OCI-LY3 (cell line): Measurements from ENCODE around the gene PITPNM1.

ENCODE experiments used
- H2AFZ ChIP-seq: fragments of 200-600, 300-600 bp; shearing (Covaris generic); 2 replicates; pipeline ENCODE4 v1.6.0; 2014; ENCODE audit warnings: antibody characterized with exemption, low read depth, low read length
- H3K27ac ChIP-seq: fragments of 200-600, 300-600 bp; sonication (generic); 2 replicates; pipeline ENCODE4 v1.5.1; 2014; ENCODE audit warnings: mild to moderate bottlenecking, low read length, moderate library complexity, mixed read lengths
- H3K27me3 ChIP-seq: fragments of 200-600, 300-600 bp; sonication (generic); 2 replicates; pipeline ENCODE4 v1.6.1; 2014; ENCODE audit warnings: low read depth, low read length, mixed read lengths
- H3K36me3 ChIP-seq: fragments of 200-600, 300-600 bp; sonication (generic); replicated peaks from 2 replicates; pipeline ENCODE3; 2014; ENCODE audit warnings: low read depth, low read length, mixed read lengths
- H3K4me1 ChIP-seq: fragments of 300-600, 200-600 bp; sonication (generic); 2 replicates; pipeline ENCODE4 v1.6.1; 2014; ENCODE audit warnings: low read length, mixed read lengths
- H3K4me2 ChIP-seq: fragments of 200-600, 300-600 bp; sonication (generic); 2 replicates; pipeline ENCODE4 v1.6.1; 2014; ENCODE audit warnings: low read length, mixed read lengths
- H3K4me3 ChIP-seq: fragments of 300-600, 200-600 bp; sonication (generic); 2 replicates; pipeline ENCODE4 v1.5.1; 2014; ENCODE audit warnings: antibody characterized with exemption, mild to moderate bottlenecking, low read length, moderate library complexity
- H3K79me2 ChIP-seq: fragments of 300-600, 200-600 bp; shearing (Covaris generic); 2 replicates; pipeline ENCODE4 v1.6.1; 2014; ENCODE audit warnings: mild to moderate bottlenecking, low read length, mixed read lengths
- H3K9ac ChIP-seq: fragments of 300-600, 200-600 bp; shearing (Covaris generic); 2 replicates; pipeline ENCODE4 v1.6.0; 2014; ENCODE audit warnings: mild to moderate bottlenecking, low read length, moderate library complexity
- H3K9me3 ChIP-seq: fragments of 200-600, 300-600 bp; shearing (Covaris generic); 2 replicates; pipeline ENCODE4 v1.6.1; 2014; ENCODE audit warnings: low read length, mixed read lengths; ENCODE audit not compliant: insufficient read depth
- H4K20me1 ChIP-seq: fragments of 200-600, 300-600 bp; sonication (generic); 2 replicates; pipeline ENCODE4 v1.6.1; 2016; ENCODE audit warnings: low read length, mixed read lengths; ENCODE audit not compliant: insufficient read depth
- EZH2phosphoT487 ChIP-seq: fragments of 200-600 bp; shearing (Covaris generic); IDR thresholded peaks from 2 replicates; pipeline ENCODE4 v1.6.1; 2018; ENCODE audit warnings: antibody characterized with exemption, mixed run types, low read depth
- TF ChIP-seq, protein P1 (sequence below): fragments of 200-600, 300-600 bp; sonication (generic); IDR thresholded peaks from 2 replicates; pipeline ENCODE4 v1.5.1; 2014; ENCODE audit warnings: antibody characterized with exemption, low read length, low read depth

PITPNM1 gene

DNA sequence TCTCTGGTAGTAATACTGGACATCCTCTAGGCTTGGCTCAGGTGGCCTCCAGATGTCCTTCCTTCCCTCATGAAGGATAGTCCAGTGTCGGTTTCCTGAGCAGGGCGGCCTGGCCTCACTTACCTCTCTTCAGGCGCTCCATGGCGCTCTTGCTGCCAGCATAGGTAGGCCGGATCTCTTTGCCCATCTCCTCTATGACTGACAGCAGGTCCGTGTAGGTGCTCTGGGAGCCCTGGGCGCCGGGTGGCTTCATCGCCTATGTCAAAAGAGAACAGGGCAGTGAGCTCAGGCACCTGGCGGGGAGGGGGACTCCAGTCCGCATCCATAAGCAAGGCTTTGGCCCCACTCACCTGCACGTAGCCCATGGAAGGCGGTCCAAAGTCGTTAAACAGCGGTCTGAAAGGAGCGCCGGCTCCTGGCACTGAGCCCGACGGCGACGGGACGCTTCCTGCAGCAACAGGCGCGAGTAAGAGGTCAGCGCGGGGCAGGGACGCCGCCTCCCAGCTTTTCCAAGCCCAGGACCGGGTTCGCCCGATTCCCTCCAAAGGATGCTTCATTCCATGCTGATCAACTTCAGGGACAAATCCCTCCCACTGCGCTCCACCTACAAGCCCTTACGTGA is 2.2 kb upstream of the PITPNM1 start:
- peaks cover 30% of the 10 kb centered on the region for H3K4me1 ChIP-seq

DNA sequence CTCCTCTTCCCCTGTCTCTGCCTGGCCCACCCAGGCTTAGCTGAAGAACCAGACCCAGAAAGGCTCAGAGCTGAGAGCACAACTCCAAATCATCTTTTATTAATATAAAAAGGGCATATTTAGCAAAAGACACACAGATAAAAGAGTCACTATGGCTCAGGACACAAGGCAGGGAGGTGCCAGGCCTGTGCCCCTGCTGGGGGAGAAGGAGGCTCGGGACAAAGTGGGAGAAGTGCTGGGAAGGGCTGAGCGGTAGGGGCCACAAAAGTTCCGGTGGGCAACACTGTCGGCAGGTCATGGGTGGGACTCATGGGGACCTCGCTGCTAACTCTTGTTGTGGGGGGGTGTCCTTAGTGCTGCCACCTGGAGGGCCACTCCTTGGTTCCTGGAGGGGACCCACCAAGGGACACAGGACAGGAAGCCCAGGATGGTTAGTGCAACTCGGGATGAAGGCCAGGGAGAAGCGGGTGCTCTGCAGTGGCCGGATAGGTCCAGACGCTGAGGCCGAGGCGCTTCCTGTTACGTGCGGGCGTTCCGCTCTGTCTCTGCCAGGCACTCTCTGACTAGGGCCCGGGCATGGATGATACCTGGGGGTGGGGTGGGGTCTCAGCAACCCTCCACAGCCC is 1.4 kb upstream of the PITPNM1 start:
- Histone ChIP-seq H3K4me3 (peak overlapping the region; percentile 82), H4K20me1 (peaks cover 23% of the 10 kb centered on the region), H3K4me2 (peak overlapping the region; percentile 93), H3K4me1 (peaks cover 30% of the 10 kb centered on the region), H3K27ac (peak overlapping the region; percentile 70), H3K36me3 (peaks cover 16% of the 10 kb centered on the region), H2AFZ (no peak overlapping the region), H3K79me2 (peaks cover 26% of the 10 kb centered on the region), H3K27me3 (no peaks in the 10 kb centered on the region), H3K9me3 (no peaks in the 10 kb centered on the region), H3K9ac (peak overlapping the region; percentile 68)
- TF ChIP-seq, protein P1, sequence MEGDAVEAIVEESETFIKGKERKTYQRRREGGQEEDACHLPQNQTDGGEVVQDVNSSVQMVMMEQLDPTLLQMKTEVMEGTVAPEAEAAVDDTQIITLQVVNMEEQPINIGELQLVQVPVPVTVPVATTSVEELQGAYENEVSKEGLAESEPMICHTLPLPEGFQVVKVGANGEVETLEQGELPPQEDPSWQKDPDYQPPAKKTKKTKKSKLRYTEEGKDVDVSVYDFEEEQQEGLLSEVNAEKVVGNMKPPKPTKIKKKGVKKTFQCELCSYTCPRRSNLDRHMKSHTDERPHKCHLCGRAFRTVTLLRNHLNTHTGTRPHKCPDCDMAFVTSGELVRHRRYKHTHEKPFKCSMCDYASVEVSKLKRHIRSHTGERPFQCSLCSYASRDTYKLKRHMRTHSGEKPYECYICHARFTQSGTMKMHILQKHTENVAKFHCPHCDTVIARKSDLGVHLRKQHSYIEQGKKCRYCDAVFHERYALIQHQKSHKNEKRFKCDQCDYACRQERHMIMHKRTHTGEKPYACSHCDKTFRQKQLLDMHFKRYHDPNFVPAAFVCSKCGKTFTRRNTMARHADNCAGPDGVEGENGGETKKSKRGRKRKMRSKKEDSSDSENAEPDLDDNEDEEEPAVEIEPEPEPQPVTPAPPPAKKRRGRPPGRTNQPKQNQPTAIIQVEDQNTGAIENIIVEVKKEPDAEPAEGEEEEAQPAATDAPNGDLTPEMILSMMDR, result no peak; the same call in 1 of the 2 replicates
- no peak for TF ChIP-seq EZH2phosphoT487

More for the DNA sequence above, 2.2 kb upstream of the PITPNM1 start:
- Histone ChIP-seq H4K20me1 (peaks cover 17% of the 10 kb centered on the region), H2AFZ (no peak overlapping the region; the same call in 1 of the 2 replicates), H3K4me3 (peak overlapping the region; percentile 82), H3K9ac (peak overlapping the region; percentile 68), H3K4me2 (peak overlapping the region; percentile 93), H3K36me3 (peaks cover 8% of the 10 kb centered on the region), H3K9me3 (no peaks in the 10 kb centered on the region), H3K27ac (peak overlapping the region; percentile 70), H3K27me3 (no peaks in the 10 kb centered on the region), H3K79me2 (peaks cover 26% of the 10 kb centered on the region)
- TF ChIP-seq, protein P1, result no peak
- TF ChIP-seq EZH2phosphoT487, result no peak

DNA sequence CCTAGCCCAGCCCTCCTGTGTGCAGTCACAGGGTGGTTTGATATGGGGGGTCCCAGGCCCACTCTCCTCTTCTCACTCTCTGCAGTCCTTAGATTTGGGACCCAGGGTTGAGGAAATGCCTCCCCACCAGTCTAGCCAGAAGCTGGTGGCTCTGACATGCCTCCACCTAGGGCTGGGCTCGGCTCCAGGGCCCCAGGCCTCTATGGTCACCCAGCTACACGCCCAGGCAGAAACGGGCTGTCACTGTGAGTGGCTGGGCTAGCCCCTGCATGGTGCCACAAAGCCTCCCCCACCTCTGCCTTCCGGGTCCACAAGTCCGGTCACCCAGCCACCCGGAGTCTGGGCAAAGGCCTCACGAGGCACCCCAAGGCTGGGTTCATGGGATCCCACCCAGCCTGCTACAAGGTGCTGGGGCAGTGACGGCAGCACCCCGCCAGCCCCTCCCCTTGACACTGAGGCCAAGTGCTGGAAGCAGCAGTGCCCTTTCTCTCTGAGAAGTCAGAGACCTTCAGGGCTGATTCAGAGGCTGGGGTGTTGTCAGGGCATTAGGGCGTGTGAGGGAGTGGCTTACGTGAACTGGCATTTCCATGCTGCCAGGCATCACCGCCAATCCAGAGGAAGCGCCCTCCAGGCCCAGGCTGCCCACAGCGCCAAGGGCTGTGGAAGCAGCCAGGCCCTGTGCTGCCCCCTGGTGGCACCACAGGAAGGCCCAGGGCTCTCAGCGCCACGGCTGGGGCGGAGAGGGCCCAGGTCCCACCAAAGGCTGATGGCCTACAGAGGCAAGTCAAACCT is 638 bp upstream of the PITPNM1 start:
- H3K4me3 ChIP-seq, result peak overlapping the region; percentile 99
- no peaks in the 10 kb centered on the region for H3K27me3 ChIP-seq
- H2AFZ ChIP-seq, result no peak overlapping the region
- H3K79me2 ChIP-seq, result peaks cover 26% of the 10 kb centered on the region
- peak overlapping the region; percentile 70 for H3K27ac ChIP-seq
- H3K36me3 ChIP-seq, result peaks cover 24% of the 10 kb centered on the region
- TF ChIP-seq, protein P1, result peak; percentile 96
- no peak for TF ChIP-seq EZH2phosphoT487
- peak overlapping the region; percentile 87 for H3K9ac ChIP-seq
- H4K20me1 ChIP-seq, result peaks cover 26% of the 10 kb centered on the region
- no peaks in the 10 kb centered on the region for H3K9me3 ChIP-seq
- H3K4me2 ChIP-seq, result peak overlapping the region; percentile 93
- H3K4me1 ChIP-seq, result peaks cover 30% of the 10 kb centered on the region
